PC-3 (cell line): ENCODE results near the gene ATP5PD. TPM values are rescaled to one million over a fixed set of nuclear protein-coding genes. Genes with fewer than 3 reads are reported as not detected.

ENCODE experiments used
- ATAC-seq: fragments of 200-7000 bp; cut with Tn5 transposase; 2 replicates; pipeline ENCODE4 v1.9.1; 2020; ENCODE audit warnings: mild to moderate bottlenecking, moderate library complexity
- BruUV-seq: library from RNA; stranded (reverse); fragments of 400-500 nt; replicated peaks from 2 replicates; lab custom pipeline; 2021; lab: Mats Ljungman, UMichigan
- CTCF ChIA-PET: fragments of 300-600 bp; sonication (Branson Sonifier 250); formaldehyde crosslinking; loops from one replicate; lab custom pipeline; 2022; ENCODE audit warnings: antibody characterized with exemption; lab: Charles Lee
- POLR2A ChIA-PET: fragments of 300-600 bp; sonication (Branson Sonifier 250); formaldehyde crosslinking; loops from one replicate; lab custom pipeline; 2022; ENCODE audit warnings: antibody characterized with exemption; ENCODE audit not compliant: unreplicated experiment; lab: Charles Lee
- DNase-seq: peaks from one replicate; pipeline ENCODE4 v3.0.0-alpha.2; 2015
- H2AFZ ChIP-seq: fragments of 300-600 bp; sonication (generic); 2 replicates; pipeline ENCODE4 v1.6.0; 2016; ENCODE audit warnings: antibody characterized with exemption, low read length
- H3F3A ChIP-seq: fragments of 300-600 bp; sonication (generic); one replicate; pipeline ENCODE4 v1.6.0; 2017; ENCODE audit warnings: antibody characterized with exemption, low read length, control low read depth, mild to moderate bottlenecking; ENCODE audit not compliant: unreplicated experiment
- H3K27ac ChIP-seq: fragments of 300-600 bp; sonication (generic); 2 replicates; pipeline ENCODE4 v1.5.1; 2016; ENCODE audit warnings: mild to moderate bottlenecking, low read length
- H3K27me3 ChIP-seq: fragments of 300-600 bp; sonication (generic); 2 replicates; pipeline ENCODE4 v1.6.1; 2016; ENCODE audit warnings: low read length, mixed read lengths
- H3K36me3 ChIP-seq: fragments of 300-600 bp; sonication (generic); 2 replicates; pipeline ENCODE4 v1.6.1; 2016; ENCODE audit warnings: low read depth, mixed run types, low read length, mixed read lengths
- H3K4me1 ChIP-seq: fragments of 300-600 bp; sonication (generic); 2 replicates; pipeline ENCODE4 v1.5.1; 2016; ENCODE audit warnings: low read length; ENCODE audit not compliant: insufficient read depth
- H3K4me2 ChIP-seq: fragments of 300-600 bp; sonication (generic); 2 replicates; pipeline ENCODE4 v1.6.0; 2016; ENCODE audit warnings: low read length
- H3K4me3 ChIP-seq: fragments of 300-600 bp; sonication (generic); 2 replicates; pipeline ENCODE4 v1.5.1; 2016; ENCODE audit warnings: mild to moderate bottlenecking, low read length, mixed read lengths
- H3K79me2 ChIP-seq: fragments of 300-600 bp; sonication (generic); 2 replicates; pipeline ENCODE4 v1.6.1; 2017; ENCODE audit warnings: low read length, mixed read lengths
- H3K9ac ChIP-seq: fragments of 300-600 bp; sonication (generic); 2 replicates; pipeline ENCODE4 v1.6.0; 2016; ENCODE audit warnings: mild to moderate bottlenecking, low read length
- H3K9me2 ChIP-seq: fragments of 300-600 bp; sonication (generic); replicated peaks from 2 replicates; pipeline ENCODE4 v1.6.1; 2016; ENCODE audit warnings: mixed run types, low read length, mixed read lengths
- H3K9me3 ChIP-seq: fragments of 300-600 bp; sonication (generic); 2 replicates; pipeline ENCODE4 v1.6.1; 2016; ENCODE audit warnings: low read length, mixed read lengths
- H4K20me1 ChIP-seq: fragments of 300-600 bp; sonication (generic); 2 replicates; pipeline ENCODE4 v1.6.1; 2016; ENCODE audit warnings: low read length, mixed read lengths
- EZH2 ChIP-seq: fragments of 300-600 bp; sonication (generic); IDR thresholded peaks from one replicate; pipeline ENCODE4 v1.6.1; 2017; ENCODE audit warnings: antibody characterized with exemption, mild to moderate bottlenecking, low read length; ENCODE audit not compliant: unreplicated experiment
- EZH2phosphoT487 ChIP-seq: fragments of 300-600 bp; sonication (generic); IDR thresholded peaks from 2 replicates; pipeline ENCODE4 v1.6.1; 2018; ENCODE audit warnings: mild to moderate bottlenecking, antibody characterized with exemption, low read length, borderline replicate concordance
- intact Hi-C: fragments of 100-400 bp; cut with micrococcal nuclease; formaldehyde crosslinking; loops from 2 replicates; pipeline ENCODE4 v1.9.0; 2023
- total RNA-seq: library from RNA; depleted of rRNA; stranded (reverse); fragments of >200 nt; gene quantifications from 2 replicates; pipeline ENCODE4 v1.2.3, GENCODE V29; 2014
- TF ChIP-seq, protein P1 (sequence below): fragments of 300-600 bp; sonication (generic); conservative IDR thresholded peaks from 2 replicates; pipeline ENCODE4 v1.5.1; 2017; ENCODE audit warnings: antibody characterized with exemption, low read depth, mild to moderate bottlenecking, low read length

Gene ATP5PD
- total RNA-seq, 1 experiment from 2014 or later, result 361 TPM

DNA sequence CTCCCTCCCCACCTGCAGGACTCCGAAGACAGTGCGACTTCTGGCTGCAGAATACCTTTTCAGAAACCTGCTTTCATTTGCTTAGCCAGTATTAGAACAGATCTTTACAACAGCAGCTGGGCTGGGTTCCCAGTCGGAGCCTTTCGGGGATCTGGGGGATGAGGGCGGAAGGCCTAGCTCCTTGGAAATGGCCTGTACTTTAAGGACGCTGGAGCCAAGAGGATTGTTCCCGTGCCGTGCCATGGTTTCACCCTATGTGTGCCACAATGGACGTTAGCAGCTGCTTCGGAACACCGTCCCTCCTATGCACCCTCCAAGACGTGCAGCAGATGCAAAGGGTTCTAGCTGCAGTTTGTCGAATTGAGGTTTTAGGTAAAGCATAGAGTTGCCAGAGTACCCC, 16.4 kb upstream of the ATP5PD start:
- Histone ChIP-seq H3K4me3 (no peak overlapping the region), H2AFZ (no peak overlapping the region), H3K9me2 (no peaks in the 10 kb centered on the region), H4K20me1 (no peaks in the 10 kb centered on the region), H3K9ac (no peak overlapping the region), H3F3A (no peaks in the 10 kb centered on the region), H3K9me3 (no peaks in the 10 kb centered on the region), H3K4me1 (no peaks in the 10 kb centered on the region), H3K79me2 (no peaks in the 10 kb centered on the region), H3K27me3 (no peaks in the 10 kb centered on the region), H3K27ac (no peak overlapping the region), H3K4me2 (no peak overlapping the region), H3K36me3 (peaks cover 34% of the 10 kb centered on the region; the same call in 1 of the 2 replicates)
- ChIA-PET CTCF (interaction anchor here (0.6 kb wide), 1 partner anchor 13 kb away, joined by 7 read pairs; no protein-coding TSS in a partner anchor), POLR2A (interaction anchor here (0.6 kb wide), 1 partner anchor 100 kb away, joined by 3 read pairs; no protein-coding TSS in a partner anchor)
- no TSS peak for BruUV-seq
- TF ChIP-seq, protein P1, sequence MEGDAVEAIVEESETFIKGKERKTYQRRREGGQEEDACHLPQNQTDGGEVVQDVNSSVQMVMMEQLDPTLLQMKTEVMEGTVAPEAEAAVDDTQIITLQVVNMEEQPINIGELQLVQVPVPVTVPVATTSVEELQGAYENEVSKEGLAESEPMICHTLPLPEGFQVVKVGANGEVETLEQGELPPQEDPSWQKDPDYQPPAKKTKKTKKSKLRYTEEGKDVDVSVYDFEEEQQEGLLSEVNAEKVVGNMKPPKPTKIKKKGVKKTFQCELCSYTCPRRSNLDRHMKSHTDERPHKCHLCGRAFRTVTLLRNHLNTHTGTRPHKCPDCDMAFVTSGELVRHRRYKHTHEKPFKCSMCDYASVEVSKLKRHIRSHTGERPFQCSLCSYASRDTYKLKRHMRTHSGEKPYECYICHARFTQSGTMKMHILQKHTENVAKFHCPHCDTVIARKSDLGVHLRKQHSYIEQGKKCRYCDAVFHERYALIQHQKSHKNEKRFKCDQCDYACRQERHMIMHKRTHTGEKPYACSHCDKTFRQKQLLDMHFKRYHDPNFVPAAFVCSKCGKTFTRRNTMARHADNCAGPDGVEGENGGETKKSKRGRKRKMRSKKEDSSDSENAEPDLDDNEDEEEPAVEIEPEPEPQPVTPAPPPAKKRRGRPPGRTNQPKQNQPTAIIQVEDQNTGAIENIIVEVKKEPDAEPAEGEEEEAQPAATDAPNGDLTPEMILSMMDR, result no peak
- TF ChIP-seq EZH2 (no peak), EZH2phosphoT487 (no peak)
- DNase-seq (no peak), ATAC-seq (no peak)
- intact Hi-C loops, result no loop called here

- H3K27ac ChIP-seq, result no peak overlapping the region
- H3K79me2 ChIP-seq, result no peaks in the 10 kb centered on the region
- H4K20me1 ChIP-seq, result no peaks in the 10 kb centered on the region
- no peaks in the 10 kb centered on the region for H3K9me2 ChIP-seq
- peaks cover 34% of the 10 kb centered on the region; the same call in 1 of the 2 replicates for H3K36me3 ChIP-seq
- no peak overlapping the region for H2AFZ ChIP-seq
- no peak overlapping the region for H3K4me3 ChIP-seq
- TF ChIP-seq EZH2phosphoT487, result no peak
- TF ChIP-seq, protein P1, result no peak
- TF ChIP-seq EZH2, result no peak
- CTCF ChIA-PET, result interaction anchor here (0.5 kb wide), 1 partner anchor 126 kb away, joined by 6 read pairs; no protein-coding TSS in a partner anchor
- intact Hi-C loops, result no loop called here
- POLR2A ChIA-PET, result no interaction called here
- H3K27me3 ChIP-seq, result no peaks in the 10 kb centered on the region
- no peaks in the 10 kb centered on the region for H3K9me3 ChIP-seq
- BruUV-seq, result no TSS peak
- H3F3A ChIP-seq, result no peaks in the 10 kb centered on the region
- ATAC-seq, result no peak
- H3K4me1 ChIP-seq, result no peaks in the 10 kb centered on the region
- H3K9ac ChIP-seq, result no peak overlapping the region
- no peak overlapping the region for H3K4me2 ChIP-seq
- no peak for DNase-seq
Observed at GRCh38 chr17:75061618-75062017, 14.8 kb upstream of the ATP5PD start.

DNA sequence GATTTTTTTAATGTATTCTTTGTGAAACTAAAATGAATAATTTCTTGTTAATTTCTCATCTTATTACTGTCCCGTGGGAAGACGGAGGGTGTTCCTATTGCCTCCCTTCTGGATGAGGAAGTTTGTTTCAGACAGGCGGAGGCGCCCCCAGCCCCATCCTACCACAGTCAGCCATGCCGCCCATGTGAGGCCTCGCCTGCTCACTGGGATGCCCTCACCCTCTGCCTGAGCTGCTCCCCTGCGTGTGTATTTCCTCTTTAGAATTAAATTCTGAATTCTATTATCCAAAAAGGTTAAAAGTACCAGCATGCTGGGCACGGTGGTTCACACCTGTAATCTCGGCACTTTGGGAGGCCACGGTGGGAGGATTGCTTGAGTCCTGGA, 14.3 kb upstream of the ATP5PD start:
- Histone ChIP-seq H3K36me3 (peaks cover 34% of the 10 kb centered on the region; the same call in 1 of the 2 replicates), H3K4me2 (no peak overlapping the region), H3K4me3 (no peak overlapping the region), H3K79me2 (no peaks in the 10 kb centered on the region), H3K27me3 (no peaks in the 10 kb centered on the region), H3K9me3 (no peaks in the 10 kb centered on the region), H3K4me1 (no peaks in the 10 kb centered on the region), H3K9ac (no peak overlapping the region), H4K20me1 (no peaks in the 10 kb centered on the region), H3K9me2 (no peaks in the 10 kb centered on the region), H3K27ac (no peak overlapping the region), H3F3A (no peaks in the 10 kb centered on the region), H2AFZ (no peak overlapping the region)
- BruUV-seq, result no TSS peak
- ChIA-PET CTCF (interaction anchor here (0.5 to 1.1 kb wide), 2 partner anchors 12 to 126 kb away, joined by 5 to 6 read pairs; no protein-coding TSS in a partner anchor), POLR2A (interaction anchor here (0.6 kb wide), 1 partner anchor 12 kb away, joined by 3 read pairs; no protein-coding TSS in a partner anchor)
- intact Hi-C loops, result no loop called here
- no peak for ATAC-seq
- DNase-seq, result no peak
- TF ChIP-seq EZH2phosphoT487 (no peak), EZH2 (no peak)
- TF ChIP-seq, protein P1, result no peak
